Measurements from ENCODE around the gene CRLF1. TPM values are rescaled to one million over a fixed set of nuclear protein-coding genes. Genes with fewer than 3 reads are reported as not detected.

The CRLF1 gene
- total RNA-seq, 2 donors from 2014 or later, result 10.4 to 10.5 TPM

- peaks cover 41% of the 10 kb centered on the region for H3K36me3 Mint-ChIP-seq (ENCODE audit: low read depth)
- Histone ChIP-seq H3K9me3 (ENCODE audit: control insufficient read depth, low read length) (no peaks in the 10 kb centered on the region), H3K4me1 (ENCODE audit: control insufficient read depth, insufficient read depth, low read length) (peaks cover 7% of the 10 kb centered on the region), H3K27me3 (ENCODE audit: control insufficient read depth, insufficient read depth, low read length, poor library complexity, severe bottlenecking) (no peaks in the 10 kb centered on the region), H3K27ac (ENCODE audit: low read depth, low read length) (no peak overlapping the region), H3K4me3 (ENCODE audit: low read length) (no peak overlapping the region), H3K9ac (ENCODE audit: extremely low read depth, low read length, poor library complexity, severe bottlenecking) (no peak overlapping the region), H3K36me3 (ENCODE audit: control insufficient read depth, insufficient read depth, low read length) (peaks cover 47% of the 10 kb centered on the region)
- H3K4me1 Mint-ChIP-seq, result peaks cover 10% of the 10 kb centered on the region
- H3K27ac Mint-ChIP-seq, result no peak overlapping the region
- DNase-seq, result no peak
- WGBS, 2 experiments (ENCODE audit: insufficient coverage in 1 of 2, insufficient read length in 1 of 2), result 83 to 91% methylated on average over 1 to 8 of the region's 8 CpGs
- H3K4me3 Mint-ChIP-seq, result no peak overlapping the region
- no peak for TF ChIP-seq CTCF (conservative IDR thresholded peaks at IDR 0.05)
- peaks cover 2% of the 10 kb centered on the region for H3K27me3 Mint-ChIP-seq (ENCODE audit: insufficient read depth)
- no peaks in the 10 kb centered on the region for H3K9me3 Mint-ChIP-seq
These were observed 30.2 kb downstream of the CRLF1 start for GRCh38 chr19:18576383-18576782.

- no peaks in the 10 kb centered on the region for H3K27me3 Mint-ChIP-seq (ENCODE audit: insufficient read depth)
- H3K36me3 ChIP-seq (ENCODE audit: control insufficient read depth, insufficient read depth, low read length), result peaks cover 52% of the 10 kb centered on the region
- H3K4me3 ChIP-seq (ENCODE audit: low read length), result no peak overlapping the region
- peaks cover 10% of the 10 kb centered on the region for H3K4me1 Mint-ChIP-seq
- peaks cover 46% of the 10 kb centered on the region for H3K36me3 Mint-ChIP-seq (ENCODE audit: low read depth)
- no peaks in the 10 kb centered on the region for H3K27me3 ChIP-seq (ENCODE audit: control insufficient read depth, insufficient read depth, low read length, poor library complexity, severe bottlenecking)
- H3K4me3 Mint-ChIP-seq, result no peak overlapping the region
- 96 to 99% methylated on average over 16 to 18 of the region's 18 CpGs for WGBS, 2 experiments (ENCODE audit: insufficient coverage in 1 of 2, insufficient read length in 1 of 2)
- H3K27ac Mint-ChIP-seq, result no peak overlapping the region
- H3K9ac ChIP-seq (ENCODE audit: extremely low read depth, low read length, poor library complexity, severe bottlenecking), result no peak overlapping the region
- DNase-seq, result no peak
- no peaks in the 10 kb centered on the region for H3K9me3 Mint-ChIP-seq
- no peaks in the 10 kb centered on the region for H3K9me3 ChIP-seq (ENCODE audit: control insufficient read depth, low read length)
- no peak for TF ChIP-seq CTCF (conservative IDR thresholded peaks at IDR 0.05)
- peaks cover 7% of the 10 kb centered on the region for H3K4me1 ChIP-seq (ENCODE audit: control insufficient read depth, insufficient read depth, low read length)
- no peak overlapping the region for H3K27ac ChIP-seq (ENCODE audit: low read depth, low read length)
These were observed 31.8 kb downstream of the CRLF1 start for GRCh38 chr19:18574691-18575291.

GRCh38 chr19:18571564-18572344, 34.8 kb downstream of the CRLF1 start, which contains the start of gene UBA52:
TSS of gene UBA52 (plus strand) at chr19:18571857. CDS start at chr19:18573301, 1,444 bp downstream.
- Mint-ChIP-seq H3K27ac (peak within 1 kb of the TSS; percentile 88), H3K27me3 (ENCODE audit: insufficient read depth) (no peaks in the 10 kb centered on the region), H3K36me3 (ENCODE audit: low read depth) (peaks cover 68% of the 10 kb centered on the region), H3K9me3 (peaks cover 2% of the 10 kb centered on the region), H3K4me3 (peak within 1 kb of the TSS; percentile 90), H3K4me1 (peaks cover 10% of the 10 kb centered on the region)
- no peak for TF ChIP-seq CTCF (conservative IDR thresholded peaks at IDR 0.05)
- Histone ChIP-seq H3K9ac (ENCODE audit: extremely low read depth, low read length, poor library complexity, severe bottlenecking) (peak within 1 kb of the TSS; percentile 95), H3K9me3 (ENCODE audit: control insufficient read depth, low read length) (no peaks in the 10 kb centered on the region), H3K4me3 (ENCODE audit: low read length) (peak within 1 kb of the TSS; percentile 99), H3K36me3 (ENCODE audit: control insufficient read depth, insufficient read depth, low read length) (peaks cover 75% of the 10 kb centered on the region), H3K27me3 (ENCODE audit: control insufficient read depth, insufficient read depth, low read length, poor library complexity, severe bottlenecking) (no peaks in the 10 kb centered on the region), H3K4me1 (ENCODE audit: control insufficient read depth, insufficient read depth, low read length) (peaks cover 7% of the 10 kb centered on the region), H3K27ac (ENCODE audit: low read depth, low read length) (peak within 1 kb of the TSS; percentile 57)
- DNase-seq, result peak; percentile 99
- 0 to 2% methylated on average over 11 to 75 of the region's 75 CpGs for WGBS, 2 experiments (ENCODE audit: insufficient coverage in 1 of 2, insufficient read length in 1 of 2)
